HepG2 (cell line): ENCODE results near the gene EIF2S2. TPM values are rescaled to one million over a fixed set of nuclear protein-coding genes. Genes with fewer than 3 reads are reported as not detected.

Source experiments
- ATAC-seq: fragments of 200-7000 bp; cut with Tn5 transposase; 3 replicates; pipeline ENCODE4 v1.9.1; 2020; ENCODE audit warnings: mild to moderate bottlenecking, moderate library complexity
- BruUV-seq: library from RNA; stranded (reverse); fragments of 400-500 nt; replicated peaks from 2 replicates; lab custom pipeline; 2021; lab: Mats Ljungman, UMichigan
- CTCF ChIA-PET: fragments of 300-600 bp; formaldehyde crosslinking; extraction: SDS; loops from one replicate; lab custom pipeline; 2021; ENCODE audit warnings: low total read pairs, inconsistent platforms, low intra/inter-chr PET ratio; lab: Yijun Ruan, JAX
- POLR2A ChIA-PET: fragments of 350-600 bp; sonication (Branson Sonifier 250); formaldehyde crosslinking; loops from one replicate; lab custom pipeline; 2020; ENCODE audit warnings: antibody characterized with exemption, inconsistent platforms; lab: Yijun Ruan, JAX
- DNase-seq: peaks from one replicate; pipeline ENCODE4 v3.0.0-alpha.2; 2015; ENCODE audit warnings: low spot score
- FAIRE-seq: peaks from 3 replicates; lab custom pipeline; 2011; peaks lifted over from hg19 to GRCh38; lab: Jason Lieb, UNC
- H2AFZ ChIP-seq: one replicate; pipeline ENCODE4 v1.6.1; 2011; ENCODE audit warnings: low read length, inconsistent platforms
- H3K27ac ChIP-seq: fragments of 300-600 bp; 3 replicates; pipeline ENCODE4 v1.8.0; 2011; ENCODE audit warnings: mixed run types, mild to moderate bottlenecking, mixed read lengths, low read length, inconsistent platforms; ENCODE audit not compliant: insufficient read depth; ENCODE audit errors: extremely low read length
- H3K27me3 ChIP-seq, 2 experiments: fragments of 200-600 bp in 1 of 2; 2 replicates in 1 of 2; 3 replicates in 1 of 2; pipeline versions ENCODE4 v1.6.0 to v1.8.0; 2011; ENCODE audit warnings: low read length in 2 of 2, mild to moderate bottlenecking in 2 of 2, moderate library complexity in 2 of 2, inconsistent platforms in 1 of 2; ENCODE audit not compliant: insufficient read depth in 2 of 2, control insufficient read depth in 1 of 2
- H3K36me3 ChIP-seq, 2 experiments: fragments of 200-600 bp in 1 of 2; replicated peaks in 1 of 2; 2 replicates in 1 of 2; 3 replicates in 1 of 2; pipeline versions ENCODE4 v1.5.1 to v1.8.0; 2011; ENCODE audit warnings: low read length in 2 of 2, inconsistent platforms in 1 of 2; ENCODE audit not compliant: insufficient read depth in 2 of 2, control insufficient read depth in 1 of 2
- H3K4me1 ChIP-seq: 2 replicates; pipeline ENCODE4 v1.5.1; 2012; ENCODE audit warnings: low read length, inconsistent platforms; ENCODE audit not compliant: insufficient read depth
- H3K4me2 ChIP-seq: 2 replicates; pipeline ENCODE4 v1.6.0; 2011; ENCODE audit warnings: low read depth, low read length, inconsistent platforms
- H3K4me3 ChIP-seq, 3 experiments: fragments of 200-600 bp in 1 of 3; sonication (generic), shearing (Covaris generic) in 1 of 3; replicated peaks in 1 of 3; 2 replicates each; pipeline ENCODE4 v1.5.1; 2011 to 2016; ENCODE audit warnings: low read length in 3 of 3, inconsistent platforms in 2 of 3, low read depth in 2 of 3, mild to moderate bottlenecking in 2 of 3, control low read depth in 1 of 3, mixed read lengths in 1 of 3; ENCODE audit not compliant: insufficient read depth in 1 of 3
- H3K79me2 ChIP-seq: one replicate; pipeline ENCODE4 v1.6.1; 2011; ENCODE audit warnings: low read length, inconsistent platforms; ENCODE audit not compliant: insufficient read depth
- H3K9ac ChIP-seq: 2 replicates; pipeline ENCODE4 v1.6.0; 2011; ENCODE audit warnings: mild to moderate bottlenecking, low read depth, low read length, inconsistent platforms; ENCODE audit not compliant: insufficient read depth
- H3K9me3 ChIP-seq: 2 replicates; pipeline ENCODE4 v1.5.1; 2012; ENCODE audit warnings: mild to moderate bottlenecking, low read length
- H4K20me1 ChIP-seq: 2 replicates; pipeline ENCODE4 v1.6.0; 2011; ENCODE audit warnings: inconsistent platforms, mild to moderate bottlenecking, low read length, moderate library complexity; ENCODE audit not compliant: insufficient read depth
- E2F2 ChIP-seq: sonication (generic); formaldehyde crosslinking; IDR thresholded peaks from 2 replicates; pipeline ENCODE4 v1.4.0; 2020; ENCODE audit warnings: missing genetic modification reagents, borderline replicate concordance
- KMT2B ChIP-seq: IDR thresholded peaks from 2 replicates; pipeline ENCODE4 v1.6.1; 2016; ENCODE audit warnings: missing genetic modification reagents, missing compliant biosample characterization
- MEIS2 ChIP-seq: sonication (generic); formaldehyde crosslinking; IDR thresholded peaks from 2 replicates; pipeline ENCODE4 v1.9.0; 2021; ENCODE audit warnings: mild to moderate bottlenecking, missing genetic modification reagents
- REST ChIP-seq, 2 experiments: IDR thresholded peaks; 2 replicates each; pipeline ENCODE4 v1.6.1; 2011 to 2012; ENCODE audit warnings: low read length in 2 of 2, borderline replicate concordance in 1 of 2, low read depth in 1 of 2, mild to moderate bottlenecking in 1 of 2, moderate library complexity in 1 of 2
- SMYD3 ChIP-seq: sonication (generic); formaldehyde crosslinking; IDR thresholded peaks from 2 replicates; pipeline ENCODE4 v1.8.1; 2023; ENCODE audit warnings: mild to moderate bottlenecking, missing genetic modification reagents
- TP53 ChIP-seq: sonication (generic); formaldehyde crosslinking; conservative IDR thresholded peaks from 2 replicates; pipeline ENCODE4 v1.4.0; 2020; ENCODE audit warnings: missing genetic modification reagents
- WGBS: methylation state at CpG from one replicate; pipeline ENCODE4 v1.1.6; 2017; ENCODE audit warnings: low lambda C conversion rate; 5-methylcytosine and 5-hydroxymethylcytosine counted together
- in situ Hi-C: cut with HindIII; loops from 2 replicates; pipeline ENCODE4 v1.10.0; 2017; ENCODE audit warnings: low pct_unique_long_range_greater_than_20kb; ENCODE audit not compliant: extremely low pct_ligation_motif_present
- intact Hi-C: fragments of 100-400 bp; cut with micrococcal nuclease; formaldehyde crosslinking; loops from one replicate; pipeline ENCODE4 v1.10.0; 2022; ENCODE audit not compliant: unreplicated experiment
- polyA plus RNA-seq, 8 experiments: library from polyadenylated mRNA; depleted of rRNA in 3 of 8; stranded (reverse) in 7 of 8; unstranded in 1 of 8; fragments of >200 nt; fragmentation: Illumina TruSeq in 4 of 8; extraction: Trizol in 4 of 8; gene quantifications; 2 replicates each; pipeline versions ENCODE4 v1.2.1 to v1.2.3, GENCODE V29; 2011 to 2016; ENCODE audit warnings: low read depth in 4 of 8, missing spikeins in 1 of 8, mixed read lengths in 1 of 8; ENCODE audit not compliant: insufficient read depth in 1 of 8
- total RNA-seq, 5 experiments: library from RNA; depleted of rRNA; stranded (reverse); fragments of >200 nt; fragmentation: Illumina TruSeq; extraction: Trizol; gene quantifications; 2 replicates each; pipeline ENCODE4 v1.2.3, GENCODE V29; 2016; ENCODE audit warnings: low read depth in 1 of 5
- TF ChIP-seq, protein P1 (sequence below): sonication (generic); formaldehyde crosslinking; IDR thresholded peaks from 2 replicates; pipeline ENCODE4 v1.4.0; 2020; ENCODE audit warnings: missing genetic modification reagents

EIF2S2 gene
- total and polyA plus RNA-seq, 2 of the 13 experiments (the other 11 are each of a cell fraction or from before 2014, with no cell fraction given), result 126 to 213 TPM

GRCh38 chr20:34114809-34115208, 2.8 kb upstream of the EIF2S2 start:
- ATAC-seq (no peak), FAIRE-seq (no peak), DNase-seq (no peak)
- in situ Hi-C loops (no loop called here), intact Hi-C loops (loop anchor here (5.0 kb wide), 1 partner anchor 303 kb away; the partner anchor contains the start of gene CHMP4B)
- BruUV-seq, result no TSS peak
- no peak overlapping the region for H3K9ac ChIP-seq
- peaks cover 22% of the 10 kb centered on the region for H3K79me2 ChIP-seq
- no peak overlapping the region for H3K4me2 ChIP-seq
- H3K4me3 ChIP-seq, result no peak overlapping the region
- H2AFZ ChIP-seq, result no peak overlapping the region
- H3K27me3 ChIP-seq, result peaks cover 0 to 11% of the 10 kb centered on the region in 2 experiments; a peak in 2 of 5 replicates
- no peaks in the 10 kb centered on the region; a peak in 1 of 5 replicates for H3K36me3 ChIP-seq
- TF ChIP-seq MEIS2 (CRISPR knock-in tag), result no peak
- ChIA-PET POLR2A (no interaction called here), CTCF (no interaction called here)
- peaks cover 18% of the 10 kb centered on the region for H4K20me1 ChIP-seq
- WGBS, result 54% methylated on average over 4 of the region's 4 CpGs
- H3K9me3 ChIP-seq, result no peaks in the 10 kb centered on the region
- H3K27ac ChIP-seq, result no peak overlapping the region
- peaks cover 42% of the 10 kb centered on the region for H3K4me1 ChIP-seq

- TSS peak; percentile 97 for BruUV-seq
- DNase-seq (peak; percentile 48), FAIRE-seq (no peak), ATAC-seq (peak; percentile 40)
- peaks cover 39% of the 10 kb centered on the region for H4K20me1 ChIP-seq
- H2AFZ ChIP-seq, result peak overlapping the region; percentile 79
- H3K4me1 ChIP-seq, result peaks cover 63% of the 10 kb centered on the region
- H3K4me3 ChIP-seq, result peak overlapping the region; percentile 93 to 100 (median 96)
- peaks cover 0 to 4% of the 10 kb centered on the region in 2 experiments; a peak in 1 of 5 replicates for H3K27me3 ChIP-seq
- peak overlapping the region; percentile 92 for H3K27ac ChIP-seq
- intact Hi-C loops (loop anchor here (5.0 kb wide), 1 partner anchor 300 kb away; the partner anchor contains the start of gene CHMP4B), in situ Hi-C loops (no loop called here)
- H3K79me2 ChIP-seq, result peaks cover 43% of the 10 kb centered on the region
- peaks cover 5 to 21% of the 10 kb centered on the region in 2 experiments for H3K36me3 ChIP-seq
- peak overlapping the region; percentile 100 for H3K9ac ChIP-seq
- 2% methylated on average over 16 of the region's 18 CpGs for WGBS
- ChIA-PET CTCF (no interaction called here), POLR2A (interaction anchor here (0.6 to 3.2 kb wide), 59 partner anchors 11 to 1744 kb away, joined by 3 to 56 read pairs (median 3); partner anchors contain the start of genes CBFA2T2, CDK5RAP1, CHMP4B and MAPRE1)
- peak overlapping the region; percentile 100 for H3K4me2 ChIP-seq
- no peaks in the 10 kb centered on the region for H3K9me3 ChIP-seq
- TF ChIP-seq KMT2B (peak; percentile 2; the same call in 1 of the 2 replicates), REST (IDR thresholded peaks at IDR 0.05; ENCODE audit: borderline replicate concordance in 1 of 2, low read depth in 1 of 2, low read length in 2 of 2) (0 out of 4 replicates have a peak, but pooled peaks of 1 of the 2 experiments have one; percentile 6), E2F2 (CRISPR knock-in tag) (0 out of 2 replicates have a peak, but pooled peaks have one; percentile 11), SMYD3 (CRISPR knock-in tag) (peak; percentile 16; the same call in 1 of the 2 replicates), TP53 (CRISPR knock-in tag) (0 out of 2 replicates have a peak, but pooled peaks have one; percentile 5)
- TF ChIP-seq, protein P1, sequence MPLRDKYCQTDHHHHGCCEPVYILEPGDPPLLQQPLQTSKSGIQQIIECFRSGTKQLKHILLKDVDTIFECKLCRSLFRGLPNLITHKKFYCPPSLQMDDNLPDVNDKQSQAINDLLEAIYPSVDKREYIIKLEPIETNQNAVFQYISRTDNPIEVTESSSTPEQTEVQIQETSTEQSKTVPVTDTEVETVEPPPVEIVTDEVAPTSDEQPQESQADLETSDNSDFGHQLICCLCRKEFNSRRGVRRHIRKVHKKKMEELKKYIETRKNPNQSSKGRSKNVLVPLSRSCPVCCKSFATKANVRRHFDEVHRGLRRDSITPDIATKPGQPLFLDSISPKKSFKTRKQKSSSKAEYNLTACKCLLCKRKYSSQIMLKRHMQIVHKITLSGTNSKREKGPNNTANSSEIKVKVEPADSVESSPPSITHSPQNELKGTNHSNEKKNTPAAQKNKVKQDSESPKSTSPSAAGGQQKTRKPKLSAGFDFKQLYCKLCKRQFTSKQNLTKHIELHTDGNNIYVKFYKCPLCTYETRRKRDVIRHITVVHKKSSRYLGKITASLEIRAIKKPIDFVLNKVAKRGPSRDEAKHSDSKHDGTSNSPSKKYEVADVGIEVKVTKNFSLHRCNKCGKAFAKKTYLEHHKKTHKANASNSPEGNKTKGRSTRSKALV (CRISPR knock-in tag), result 0 out of 2 replicates have a peak, but pooled peaks have one; percentile 14
Measured at GRCh38 chr20:34112600-34113101, 608 bp upstream of the EIF2S2 start.
